Colonic mucosa (tissue), 4 donors: ENCODE results near the gene B3GALT4. TPM values are rescaled to one million over a fixed set of nuclear protein-coding genes. Genes with fewer than 3 reads are reported as not detected.

Source experiments
- DNase-seq: peaks from one replicate; pipeline ENCODE4 v3.0.0-alpha.2; 2020
- H3K27ac ChIP-seq: fragments of 200-600 bp; one replicate; pipeline ENCODE4 v1.8.0; 2021
- H3K27me3 ChIP-seq: fragments of 200-600 bp; one replicate; pipeline ENCODE4 v1.8.0; 2021
- H3K36me3 ChIP-seq: fragments of 200-600 bp; one replicate; pipeline ENCODE4 v1.8.0; 2021
- H3K4me1 ChIP-seq: fragments of 200-600 bp; one replicate; pipeline ENCODE4 v1.8.0; 2021; ENCODE audit warnings: mild to moderate bottlenecking
- H3K4me3 ChIP-seq: fragments of 200-600 bp; one replicate; pipeline ENCODE4 v1.8.0; 2021
- H3K9ac ChIP-seq, 2 donors: one replicate each; pipeline ENCODE4 v1.7.0; 2013; ENCODE audit warnings: control low read depth in 2 of 2, low read depth in 2 of 2, low read length in 2 of 2
- H3K9me3 ChIP-seq: fragments of 200-600 bp; one replicate; pipeline ENCODE4 v1.8.0; 2021
- CTCF ChIP-seq: fragments of 200-600 bp; IDR thresholded peaks from one replicate; pipeline ENCODE4 v1.8.0; 2022; ENCODE audit warnings: antibody characterized with exemption, mild to moderate bottlenecking
- intact Hi-C: fragments of 100-400 bp; cut with DNase I; formaldehyde crosslinking; loops from one replicate; pipeline ENCODE4 v1.14.1; 2022
- total RNA-seq, 2 donors: library from RNA; stranded (reverse); fragmentation: NEBNext Ultra II Directional in 1 of 2; extraction: Animal tissue kit (Norgen Biotek cat#: 25700) in 1 of 2; gene quantifications; one replicate each; pipeline ENCODE4 v1.2.1, GENCODE V29; 2021
- donor health status: healthy.
- donor health status: DM: no; HTN: no; CAD: no.
- donor health status: DM: no; HTN: no; CAD: no.

B3GALT4 gene
- total RNA-seq, 2 donors from 2014 or later: 22.0 to 26.4 TPM

- H3K27me3 ChIP-seq: no peaks in the 10 kb centered on the region
These were observed 36.3 kb downstream of the B3GALT4 start for GRCh38 chr6:33313105-33313708.

GRCh38 chr6:33313709-33314514 lies 37.0 kb downstream of the B3GALT4 start, which contains the start of gene TAPBP:
TAPBP (minus strand) TSS chr6:33314078; CDS start chr6:33314041, 37 bp downstream.
- no peaks in the 10 kb centered on the region for H3K36me3 ChIP-seq
- H3K4me3 ChIP-seq: peak within 1 kb of the TSS; percentile 79
- intact Hi-C loops: loop anchor here (10.0 kb wide), 1 partner anchor 101 kb away; the partner anchor contains the start of genes CUTA and PHF1
- TF ChIP-seq CTCF: no peak
- no peaks in the 10 kb centered on the region for H3K9me3 ChIP-seq
- no peaks in the 10 kb centered on the region for H3K27me3 ChIP-seq
- peak; percentile 76 for DNase-seq
- peak within 1 kb of the TSS; percentile 100 for H3K27ac ChIP-seq
- H3K4me1 ChIP-seq: peaks cover 21% of the 10 kb centered on the region
- peak within 1 kb of the TSS; percentile 89 to 99 for H3K9ac ChIP-seq

More at GRCh38 chr6:33313105-33313708, 36.3 kb downstream of the B3GALT4 start:
- intact Hi-C loops: loop anchor here (10.0 kb wide), 1 partner anchor 102 kb away; the partner anchor contains the start of genes CUTA and PHF1
- Histone ChIP-seq H3K9ac (peak overlapping the region; percentile 89 to 99), H3K9me3 (no peaks in the 10 kb centered on the region), H3K27ac (peak overlapping the region; percentile 100), H3K4me3 (peak overlapping the region; percentile 79), H3K4me1 (peaks cover 16% of the 10 kb centered on the region), H3K36me3 (no peaks in the 10 kb centered on the region)
- DNase-seq: no peak
- no peak for TF ChIP-seq CTCF

GRCh38 chr6:33314515-33314942 lies 37.6 kb downstream of the B3GALT4 start:
- Histone ChIP-seq H3K27ac (peak overlapping the region; percentile 100), H3K4me3 (peak overlapping the region; percentile 79), H3K9ac (peak overlapping the region; percentile 89 to 99), H3K36me3 (no peaks in the 10 kb centered on the region), H3K4me1 (peaks cover 23% of the 10 kb centered on the region), H3K9me3 (no peaks in the 10 kb centered on the region), H3K27me3 (no peaks in the 10 kb centered on the region)
- intact Hi-C loops: loop anchor here (10.0 kb wide), 1 partner anchor 100 kb away; the partner anchor contains the start of genes CUTA and PHF1
- peak; percentile 81 for DNase-seq
- TF ChIP-seq CTCF: no peak

- H3K27me3 ChIP-seq: no peaks in the 10 kb centered on the region
- peaks cover 23% of the 10 kb centered on the region for H3K4me1 ChIP-seq
- H3K9ac ChIP-seq: peak overlapping the region in 1 of 2 donors; percentile 99
- peak overlapping the region; percentile 100 for H3K27ac ChIP-seq
- H3K4me3 ChIP-seq: peak overlapping the region; percentile 79
- intact Hi-C loops: loop anchor here (10.0 kb wide), 1 partner anchor 100 kb away; the partner anchor contains the start of genes CUTA and PHF1
- no peaks in the 10 kb centered on the region for H3K9me3 ChIP-seq
- no peak for TF ChIP-seq CTCF
- peak; percentile 86 for DNase-seq
- H3K36me3 ChIP-seq: peaks cover 4% of the 10 kb centered on the region
These were observed 38.2 kb downstream of the B3GALT4 start for GRCh38 chr6:33314943-33315792.
